WTC11 (cell line): ENCODE data around the gene MBLAC2. TPM values are rescaled to one million over a fixed set of nuclear protein-coding genes. Genes with fewer than 3 reads are reported as not detected.

Experiments used
- ATAC-seq: fragments of 200-7000 bp; cut with Tn5 transposase; 2 replicates; pipeline ENCODE4 v1.10.0; 2021; ENCODE audit warnings: mild to moderate bottlenecking, moderate library complexity
- CTCF ChIA-PET: fragments of 300-600 bp; sonication (Branson Sonifier 250); formaldehyde crosslinking; loops from one replicate; lab custom pipeline; 2021; ENCODE audit warnings: antibody characterized with exemption; lab: Charles Lee
- POLR2A ChIA-PET: fragments of 350-600 bp; sonication (Branson Sonifier 250); formaldehyde crosslinking; loops from one replicate; lab custom pipeline; 2021; ENCODE audit warnings: antibody characterized with exemption; lab: Charles Lee
- DNase-seq: peaks from one replicate; pipeline ENCODE4 v3.0.0; 2021; ENCODE audit warnings: low spot score
- H3K27ac Mint-ChIP-seq: 2 replicates; pipeline ENCODE4 v1.8.0; 2021; ENCODE audit warnings: mixed read lengths
- H3K27me3 Mint-ChIP-seq: 2 replicates; pipeline ENCODE4 v1.8.0; 2021; ENCODE audit warnings: low read depth, mild to moderate bottlenecking, moderate library complexity, mixed read lengths
- H3K36me3 Mint-ChIP-seq: 2 replicates; pipeline ENCODE4 v1.8.0; 2021; ENCODE audit warnings: mixed read lengths
- H3K4me1 Mint-ChIP-seq: 2 replicates; pipeline ENCODE4 v1.8.0; 2022; ENCODE audit warnings: mixed read lengths
- H3K4me3 Mint-ChIP-seq: 2 replicates; pipeline ENCODE4 v1.8.0; 2021; ENCODE audit warnings: mild to moderate bottlenecking, moderate library complexity, mixed read lengths
- H3K9me3 Mint-ChIP-seq: 2 replicates; pipeline ENCODE4 v1.8.0; 2021; ENCODE audit warnings: mixed read lengths
- CREM ChIP-seq: sonication (generic); formaldehyde crosslinking; IDR thresholded peaks from 2 replicates; pipeline ENCODE4 v1.8.1; 2022; ENCODE audit warnings: mild to moderate bottlenecking, missing genetic modification reagents, moderate library complexity
- ESRRA ChIP-seq: sonication (generic); formaldehyde crosslinking; IDR thresholded peaks from 2 replicates; pipeline ENCODE4 v1.8.1; 2022; ENCODE audit warnings: mild to moderate bottlenecking, missing genetic modification reagents, borderline replicate concordance
- GABPB1 ChIP-seq: sonication (generic); formaldehyde crosslinking; IDR thresholded peaks from 2 replicates; pipeline ENCODE4 v1.8.1; 2023; ENCODE audit warnings: mild to moderate bottlenecking, missing genetic modification reagents
- JUN ChIP-seq: sonication (generic); formaldehyde crosslinking; IDR thresholded peaks from 2 replicates; pipeline ENCODE4 v1.8.0; 2023; ENCODE audit warnings: mild to moderate bottlenecking, missing genetic modification reagents
- KAT7 ChIP-seq: sonication (generic); formaldehyde crosslinking; IDR thresholded peaks from 2 replicates; pipeline ENCODE4 v1.8.1; 2023; ENCODE audit warnings: missing genetic modification reagents, mild to moderate bottlenecking, borderline replicate concordance
- RELA ChIP-seq: sonication (generic); formaldehyde crosslinking; IDR thresholded peaks from 2 replicates; pipeline ENCODE4 v1.8.1; 2022; ENCODE audit warnings: missing genetic modification reagents, mild to moderate bottlenecking, borderline replicate concordance
- RORB ChIP-seq: fragments of 250-450 bp; sonication (Bioruptor Pico); IDR thresholded peaks from 2 replicates; pipeline ENCODE4 v1.9.0; 2021; ENCODE audit warnings: mild to moderate bottlenecking
- SMAD3 ChIP-seq: sonication (generic); formaldehyde crosslinking; IDR thresholded peaks from 2 replicates; pipeline ENCODE4 v1.8.0; 2022; ENCODE audit warnings: missing genetic modification reagents, mild to moderate bottlenecking, borderline replicate concordance
- SMAD4 ChIP-seq: sonication (generic); formaldehyde crosslinking; IDR thresholded peaks from 2 replicates; pipeline ENCODE4 v1.8.0; 2022; ENCODE audit warnings: mild to moderate bottlenecking, missing genetic modification reagents
- ZBTB21 ChIP-seq: sonication (generic); formaldehyde crosslinking; IDR thresholded peaks from 2 replicates; pipeline ENCODE4 v1.8.1; 2023; ENCODE audit warnings: mild to moderate bottlenecking, missing genetic modification reagents, borderline replicate concordance
- ZNF263 ChIP-seq: sonication (generic); formaldehyde crosslinking; IDR thresholded peaks from 2 replicates; pipeline ENCODE4 v1.8.1; 2022; ENCODE audit warnings: low read depth, mild to moderate bottlenecking, moderate library complexity, missing genetic modification reagents
- ZNF317 ChIP-seq: sonication (generic); formaldehyde crosslinking; IDR thresholded peaks from 2 replicates; pipeline ENCODE4 v1.8.1; 2023; ENCODE audit warnings: low read depth, mild to moderate bottlenecking, moderate library complexity, missing genetic modification reagents, borderline replicate concordance
- ZNF423 ChIP-seq: fragments of 250-450 bp; sonication (Bioruptor Pico); IDR thresholded peaks from 2 replicates; pipeline ENCODE4 v2.1.2; 2022; ENCODE audit warnings: mild to moderate bottlenecking, moderate library complexity
- total RNA-seq: library from RNA; stranded (reverse); gene quantifications from 3 replicates; pipeline ENCODE4 v1.2.3, GENCODE V29; 2021
- TF ChIP-seq, protein P1 (sequence below): fragments of 250-450 bp; sonication (Bioruptor Pico); IDR thresholded peaks from 2 replicates; pipeline ENCODE4 v1.9.0; 2021; ENCODE audit warnings: mild to moderate bottlenecking
- TF ChIP-seq, protein P2 (sequence below): sonication (generic); formaldehyde crosslinking; IDR thresholded peaks from 2 replicates; pipeline ENCODE4 v1.8.1; 2023; ENCODE audit warnings: mild to moderate bottlenecking, missing genetic modification reagents
- TF ChIP-seq, protein P3 (sequence below): fragments of 200-600 bp; IDR thresholded peaks from 2 replicates; pipeline ENCODE4 v1.8.0; 2022; ENCODE audit warnings: antibody characterized with exemption
- TF ChIP-seq, protein P4 (sequence below): sonication (generic); formaldehyde crosslinking; IDR thresholded peaks from 2 replicates; pipeline ENCODE4 v1.8.1; 2023; ENCODE audit warnings: mild to moderate bottlenecking, missing genetic modification reagents, moderate library complexity
- TF ChIP-seq, protein P5 (sequence below): sonication (generic); formaldehyde crosslinking; IDR thresholded peaks from 2 replicates; pipeline ENCODE4 v1.8.0; 2023; ENCODE audit warnings: missing genetic modification reagents, mild to moderate bottlenecking, borderline replicate concordance
- TF ChIP-seq, protein P6 (sequence below): sonication (generic); formaldehyde crosslinking; IDR thresholded peaks from 2 replicates; pipeline ENCODE4 v1.8.1; 2022; ENCODE audit warnings: low read depth, mild to moderate bottlenecking, moderate library complexity, missing genetic modification reagents, borderline replicate concordance

The MBLAC2 gene
- total RNA-seq, 1 experiment from 2014 or later = 5.9 TPM

DNA sequence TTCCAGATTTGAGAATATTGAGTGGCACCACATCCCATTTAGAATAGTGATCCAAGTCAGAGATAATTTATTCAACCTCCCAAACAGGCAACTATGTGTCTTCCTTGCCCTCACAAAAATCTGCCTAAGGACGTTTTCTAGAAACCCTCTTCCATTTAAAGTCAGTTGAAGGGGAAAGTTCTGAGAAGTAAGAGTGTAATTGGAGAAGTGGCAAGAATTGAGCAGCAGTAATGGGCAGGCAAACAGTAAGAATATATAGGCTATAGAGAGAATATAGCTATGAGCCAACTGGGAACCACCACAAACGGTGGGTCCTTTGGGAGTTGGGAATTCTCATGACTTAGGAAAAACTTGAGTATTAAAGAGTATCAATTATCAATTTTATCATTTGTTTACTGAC is 33.9 kb downstream of the MBLAC2 start:
- ATAC-seq (no peak), DNase-seq (no peak)
- Mint-ChIP-seq H3K9me3 (no peaks in the 10 kb centered on the region), H3K27me3 (no peaks in the 10 kb centered on the region), H3K27ac (no peak overlapping the region), H3K4me3 (no peak overlapping the region), H3K4me1 (peaks cover 8% of the 10 kb centered on the region), H3K36me3 (no peaks in the 10 kb centered on the region)
- TF ChIP-seq, protein P1, sequence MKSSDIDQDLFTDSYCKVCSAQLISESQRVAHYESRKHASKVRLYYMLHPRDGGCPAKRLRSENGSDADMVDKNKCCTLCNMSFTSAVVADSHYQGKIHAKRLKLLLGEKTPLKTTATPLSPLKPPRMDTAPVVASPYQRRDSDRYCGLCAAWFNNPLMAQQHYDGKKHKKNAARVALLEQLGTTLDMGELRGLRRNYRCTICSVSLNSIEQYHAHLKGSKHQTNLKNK (CRISPR knock-in tag) = no peak
- TF ChIP-seq, protein P2, sequence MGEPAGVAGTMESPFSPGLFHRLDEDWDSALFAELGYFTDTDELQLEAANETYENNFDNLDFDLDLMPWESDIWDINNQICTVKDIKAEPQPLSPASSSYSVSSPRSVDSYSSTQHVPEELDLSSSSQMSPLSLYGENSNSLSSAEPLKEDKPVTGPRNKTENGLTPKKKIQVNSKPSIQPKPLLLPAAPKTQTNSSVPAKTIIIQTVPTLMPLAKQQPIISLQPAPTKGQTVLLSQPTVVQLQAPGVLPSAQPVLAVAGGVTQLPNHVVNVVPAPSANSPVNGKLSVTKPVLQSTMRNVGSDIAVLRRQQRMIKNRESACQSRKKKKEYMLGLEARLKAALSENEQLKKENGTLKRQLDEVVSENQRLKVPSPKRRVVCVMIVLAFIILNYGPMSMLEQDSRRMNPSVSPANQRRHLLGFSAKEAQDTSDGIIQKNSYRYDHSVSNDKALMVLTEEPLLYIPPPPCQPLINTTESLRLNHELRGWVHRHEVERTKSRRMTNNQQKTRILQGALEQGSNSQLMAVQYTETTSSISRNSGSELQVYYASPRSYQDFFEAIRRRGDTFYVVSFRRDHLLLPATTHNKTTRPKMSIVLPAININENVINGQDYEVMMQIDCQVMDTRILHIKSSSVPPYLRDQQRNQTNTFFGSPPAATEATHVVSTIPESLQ (CRISPR knock-in tag) = no peak
- TF ChIP-seq KAT7 (CRISPR knock-in tag) = no peak
- TF ChIP-seq GABPB1 (CRISPR knock-in tag) = no peak
- no peak for TF ChIP-seq ESRRA (CRISPR knock-in tag)
- TF ChIP-seq, protein P3, sequence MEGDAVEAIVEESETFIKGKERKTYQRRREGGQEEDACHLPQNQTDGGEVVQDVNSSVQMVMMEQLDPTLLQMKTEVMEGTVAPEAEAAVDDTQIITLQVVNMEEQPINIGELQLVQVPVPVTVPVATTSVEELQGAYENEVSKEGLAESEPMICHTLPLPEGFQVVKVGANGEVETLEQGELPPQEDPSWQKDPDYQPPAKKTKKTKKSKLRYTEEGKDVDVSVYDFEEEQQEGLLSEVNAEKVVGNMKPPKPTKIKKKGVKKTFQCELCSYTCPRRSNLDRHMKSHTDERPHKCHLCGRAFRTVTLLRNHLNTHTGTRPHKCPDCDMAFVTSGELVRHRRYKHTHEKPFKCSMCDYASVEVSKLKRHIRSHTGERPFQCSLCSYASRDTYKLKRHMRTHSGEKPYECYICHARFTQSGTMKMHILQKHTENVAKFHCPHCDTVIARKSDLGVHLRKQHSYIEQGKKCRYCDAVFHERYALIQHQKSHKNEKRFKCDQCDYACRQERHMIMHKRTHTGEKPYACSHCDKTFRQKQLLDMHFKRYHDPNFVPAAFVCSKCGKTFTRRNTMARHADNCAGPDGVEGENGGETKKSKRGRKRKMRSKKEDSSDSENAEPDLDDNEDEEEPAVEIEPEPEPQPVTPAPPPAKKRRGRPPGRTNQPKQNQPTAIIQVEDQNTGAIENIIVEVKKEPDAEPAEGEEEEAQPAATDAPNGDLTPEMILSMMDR = no peak
- TF ChIP-seq, protein P4, sequence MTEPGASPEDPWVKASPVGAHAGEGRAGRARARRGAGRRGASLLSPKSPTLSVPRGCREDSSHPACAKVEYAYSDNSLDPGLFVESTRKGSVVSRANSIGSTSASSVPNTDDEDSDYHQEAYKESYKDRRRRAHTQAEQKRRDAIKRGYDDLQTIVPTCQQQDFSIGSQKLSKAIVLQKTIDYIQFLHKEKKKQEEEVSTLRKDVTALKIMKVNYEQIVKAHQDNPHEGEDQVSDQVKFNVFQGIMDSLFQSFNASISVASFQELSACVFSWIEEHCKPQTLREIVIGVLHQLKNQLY (CRISPR knock-in tag) = no peak
- no peak for TF ChIP-seq SMAD4
- TF ChIP-seq CREM (CRISPR knock-in tag) = no peak
- TF ChIP-seq RORB (CRISPR knock-in tag) = no peak
- TF ChIP-seq, protein P5, sequence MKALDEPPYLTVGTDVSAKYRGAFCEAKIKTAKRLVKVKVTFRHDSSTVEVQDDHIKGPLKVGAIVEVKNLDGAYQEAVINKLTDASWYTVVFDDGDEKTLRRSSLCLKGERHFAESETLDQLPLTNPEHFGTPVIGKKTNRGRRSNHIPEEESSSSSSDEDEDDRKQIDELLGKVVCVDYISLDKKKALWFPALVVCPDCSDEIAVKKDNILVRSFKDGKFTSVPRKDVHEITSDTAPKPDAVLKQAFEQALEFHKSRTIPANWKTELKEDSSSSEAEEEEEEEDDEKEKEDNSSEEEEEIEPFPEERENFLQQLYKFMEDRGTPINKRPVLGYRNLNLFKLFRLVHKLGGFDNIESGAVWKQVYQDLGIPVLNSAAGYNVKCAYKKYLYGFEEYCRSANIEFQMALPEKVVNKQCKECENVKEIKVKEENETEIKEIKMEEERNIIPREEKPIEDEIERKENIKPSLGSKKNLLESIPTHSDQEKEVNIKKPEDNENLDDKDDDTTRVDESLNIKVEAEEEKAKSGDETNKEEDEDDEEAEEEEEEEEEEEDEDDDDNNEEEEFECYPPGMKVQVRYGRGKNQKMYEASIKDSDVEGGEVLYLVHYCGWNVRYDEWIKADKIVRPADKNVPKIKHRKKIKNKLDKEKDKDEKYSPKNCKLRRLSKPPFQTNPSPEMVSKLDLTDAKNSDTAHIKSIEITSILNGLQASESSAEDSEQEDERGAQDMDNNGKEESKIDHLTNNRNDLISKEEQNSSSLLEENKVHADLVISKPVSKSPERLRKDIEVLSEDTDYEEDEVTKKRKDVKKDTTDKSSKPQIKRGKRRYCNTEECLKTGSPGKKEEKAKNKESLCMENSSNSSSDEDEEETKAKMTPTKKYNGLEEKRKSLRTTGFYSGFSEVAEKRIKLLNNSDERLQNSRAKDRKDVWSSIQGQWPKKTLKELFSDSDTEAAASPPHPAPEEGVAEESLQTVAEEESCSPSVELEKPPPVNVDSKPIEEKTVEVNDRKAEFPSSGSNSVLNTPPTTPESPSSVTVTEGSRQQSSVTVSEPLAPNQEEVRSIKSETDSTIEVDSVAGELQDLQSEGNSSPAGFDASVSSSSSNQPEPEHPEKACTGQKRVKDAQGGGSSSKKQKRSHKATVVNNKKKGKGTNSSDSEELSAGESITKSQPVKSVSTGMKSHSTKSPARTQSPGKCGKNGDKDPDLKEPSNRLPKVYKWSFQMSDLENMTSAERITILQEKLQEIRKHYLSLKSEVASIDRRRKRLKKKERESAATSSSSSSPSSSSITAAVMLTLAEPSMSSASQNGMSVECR (CRISPR knock-in tag) = no peak
- TF ChIP-seq, protein P6, sequence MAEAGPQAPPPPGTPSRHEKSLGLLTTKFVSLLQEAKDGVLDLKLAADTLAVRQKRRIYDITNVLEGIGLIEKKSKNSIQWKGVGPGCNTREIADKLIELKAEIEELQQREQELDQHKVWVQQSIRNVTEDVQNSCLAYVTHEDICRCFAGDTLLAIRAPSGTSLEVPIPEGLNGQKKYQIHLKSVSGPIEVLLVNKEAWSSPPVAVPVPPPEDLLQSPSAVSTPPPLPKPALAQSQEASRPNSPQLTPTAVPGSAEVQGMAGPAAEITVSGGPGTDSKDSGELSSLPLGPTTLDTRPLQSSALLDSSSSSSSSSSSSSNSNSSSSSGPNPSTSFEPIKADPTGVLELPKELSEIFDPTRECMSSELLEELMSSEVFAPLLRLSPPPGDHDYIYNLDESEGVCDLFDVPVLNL (CRISPR knock-in tag) = no peak
- TF ChIP-seq ZBTB21 = no peak
- no peak for TF ChIP-seq ZNF263 (CRISPR knock-in tag)
- no peak for TF ChIP-seq ZNF423 (CRISPR knock-in tag)
- TF ChIP-seq SMAD3 = no peak
- no peak for TF ChIP-seq ZNF317 (CRISPR knock-in tag)
- TF ChIP-seq RELA = no peak
- no peak for TF ChIP-seq JUN
- POLR2A ChIA-PET = no interaction called here
- CTCF ChIA-PET = interaction anchor here (0.6 to 2.2 kb wide), 5 partner anchors 8 to 268 kb away, joined by 3 to 9 read pairs (median 4); partner anchors contain the start of gene CETN3
